Cardiac septum (tissue), 1 donor: ENCODE results near the gene DUOXA2. TPM values are rescaled to one million over a fixed set of nuclear protein-coding genes. Genes with fewer than 3 reads are reported as not detected.
A peak's percentile ranks its signal among the peaks of the same experiment; 100 is the strongest.

Experiments used
- DNase-seq: peaks from one replicate; pipeline ENCODE4 v3.0.0-alpha.2; 2020; ENCODE audit warnings: low spot score
- intact Hi-C: fragments of 100-400 bp; cut with DNase I; formaldehyde crosslinking; loops from one replicate; pipeline ENCODE4 v1.14.0; 2022
- total RNA-seq: library from RNA; stranded (reverse); fragmentation: NEBNext Ultra II Directional; extraction: Animal tissue kit (Norgen Biotek cat#: 25700); gene quantifications from one replicate; pipeline ENCODE4 v1.2.1, GENCODE V29; 2021
- donor health status: DM: no; HTN: no; CAD: no.

DUOXA2 gene
- total RNA-seq, 1 donor from 2014 or later: not detected

GRCh38 chr15:45149060-45149459, 34.9 kb downstream of the DUOXA2 start:
- no peak for DNase-seq
- intact Hi-C loops: no loop called here

DNA sequence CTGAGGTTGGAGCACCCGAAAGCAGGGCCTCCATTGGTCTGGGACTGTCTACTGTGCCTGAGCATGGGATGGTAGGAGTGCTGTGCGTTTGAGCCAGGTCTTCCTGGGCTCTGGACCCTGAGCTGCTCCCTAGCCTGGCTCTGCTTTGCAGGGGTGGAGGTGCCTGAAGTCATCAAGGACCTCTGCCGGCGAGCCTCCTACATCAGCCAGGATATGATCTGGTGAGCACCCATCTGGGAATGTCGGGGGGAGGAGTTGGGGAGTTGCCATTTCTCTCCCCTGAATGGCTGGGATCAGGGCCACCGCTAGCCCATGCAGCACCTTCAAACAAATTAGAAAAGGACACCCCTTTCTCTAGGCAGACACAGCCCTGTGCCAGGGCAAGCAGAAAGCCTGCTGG, 36.4 kb downstream of the DUOXA2 start:
- intact Hi-C loops: no loop called here
- DNase-seq: no peak

- intact Hi-C loops: no loop called here
- no peak for DNase-seq
Measured at GRCh38 chr15:45150997-45151396, 36.9 kb downstream of the DUOXA2 start.

GRCh38 chr15:45151998-45152828, 38.1 kb downstream of the DUOXA2 start:
- DNase-seq: no peak
- intact Hi-C loops: no loop called here

- DNase-seq: no peak
- intact Hi-C loops: no loop called here
Measured at GRCh38 chr15:45155739-45156138, 41.6 kb downstream of the DUOXA2 start.

DNA sequence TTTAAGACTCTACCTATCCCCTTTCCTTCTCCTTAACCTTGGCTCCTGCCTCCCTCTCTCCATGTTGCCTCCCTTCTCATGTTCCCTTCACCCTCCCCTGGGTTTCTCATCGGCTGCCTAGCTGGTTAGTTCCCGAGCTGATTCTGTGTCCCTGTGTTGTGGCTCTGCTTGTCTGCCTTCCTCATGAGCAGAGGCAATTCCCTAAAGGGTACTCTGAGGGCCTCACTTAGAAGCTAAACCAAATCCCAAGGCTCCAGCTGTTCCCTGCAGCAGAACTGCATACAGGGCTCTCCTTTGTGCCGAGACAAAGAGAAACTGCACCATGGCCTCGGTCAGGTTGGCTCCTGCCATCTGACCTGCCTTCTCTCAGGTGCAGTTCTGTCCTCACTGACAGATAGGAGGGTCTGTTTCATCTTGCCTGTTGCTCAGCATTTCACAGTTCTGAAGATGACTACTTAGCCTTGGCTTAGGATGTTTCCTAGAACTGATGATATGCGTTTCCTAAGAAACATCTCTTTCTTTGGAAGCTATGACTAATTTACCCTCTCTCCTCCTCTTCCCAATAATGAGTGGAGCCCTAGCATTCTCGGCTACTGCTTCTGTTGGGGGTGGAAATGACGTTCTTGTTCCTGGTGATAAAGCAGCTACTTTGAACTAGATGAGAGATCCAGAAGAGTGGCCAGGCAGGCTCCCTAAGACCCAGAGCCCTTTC, 42.8 kb downstream of the DUOXA2 start:
- no peak for DNase-seq
- intact Hi-C loops: no loop called here

- no peak for DNase-seq
- intact Hi-C loops: no loop called here
Measured at GRCh38 chr15:45157974-45158373, 43.8 kb downstream of the DUOXA2 start.

- intact Hi-C loops: no loop called here
- no peak for DNase-seq
Measured at GRCh38 chr15:45161666-45162065, 47.5 kb downstream of the DUOXA2 start.

DNA sequence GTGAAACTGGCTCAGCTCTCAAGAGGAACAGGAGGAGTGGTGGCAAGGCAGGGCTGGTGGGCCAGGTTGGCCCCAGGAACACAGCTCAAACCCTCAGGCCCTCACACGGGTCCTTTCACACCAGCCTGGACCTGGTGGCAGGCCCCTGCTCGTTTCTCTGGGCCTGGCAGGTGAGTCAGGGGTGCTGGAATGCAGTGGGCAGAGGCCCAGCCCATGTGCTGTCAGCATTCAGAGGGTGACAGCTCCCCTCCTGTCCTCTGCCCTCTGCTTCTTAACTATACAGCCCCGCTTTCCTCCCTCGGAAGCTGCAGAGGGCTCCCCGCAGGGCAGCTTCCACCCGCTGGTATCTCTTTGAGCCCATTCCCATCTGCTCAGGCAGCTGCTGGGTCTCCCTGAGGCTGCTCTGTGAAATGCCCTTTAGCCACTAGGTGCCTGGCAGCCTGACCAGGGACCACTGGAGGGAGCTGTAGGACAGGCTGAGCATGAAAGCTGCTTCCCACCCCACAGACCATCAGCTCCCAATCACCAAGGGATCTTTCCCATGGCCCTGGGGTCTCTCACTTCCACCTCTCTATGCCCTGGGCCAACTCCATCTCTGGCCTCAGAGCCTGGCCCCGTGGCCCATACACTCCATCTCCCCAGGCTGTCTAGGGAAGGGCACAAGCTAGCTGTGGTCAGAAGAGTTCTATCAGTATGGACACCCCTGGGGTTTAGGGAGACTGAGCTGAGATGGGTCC, 48.8 kb downstream of the DUOXA2 start:
- intact Hi-C loops: no loop called here

DNA sequence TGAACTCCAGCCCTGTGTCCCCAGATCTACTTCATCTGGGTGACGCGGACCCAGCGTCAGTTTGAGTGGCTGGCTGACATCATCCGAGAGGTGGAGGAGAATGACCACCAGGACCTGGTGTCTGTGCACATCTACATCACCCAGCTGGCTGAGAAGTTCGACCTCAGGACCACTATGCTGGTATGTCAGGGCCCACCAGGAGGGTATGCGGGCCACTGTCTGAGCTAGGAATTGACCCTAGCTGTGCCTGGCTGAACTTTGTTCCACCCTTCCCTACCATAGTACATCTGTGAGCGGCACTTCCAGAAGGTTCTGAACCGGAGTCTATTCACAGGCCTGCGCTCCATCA, 49.4 kb downstream of the DUOXA2 start:
- no peak for DNase-seq
- intact Hi-C loops: no loop called here

More for the DNA sequence above, 48.8 kb downstream of the DUOXA2 start:
- DNase-seq: peak; percentile 87

DNA sequence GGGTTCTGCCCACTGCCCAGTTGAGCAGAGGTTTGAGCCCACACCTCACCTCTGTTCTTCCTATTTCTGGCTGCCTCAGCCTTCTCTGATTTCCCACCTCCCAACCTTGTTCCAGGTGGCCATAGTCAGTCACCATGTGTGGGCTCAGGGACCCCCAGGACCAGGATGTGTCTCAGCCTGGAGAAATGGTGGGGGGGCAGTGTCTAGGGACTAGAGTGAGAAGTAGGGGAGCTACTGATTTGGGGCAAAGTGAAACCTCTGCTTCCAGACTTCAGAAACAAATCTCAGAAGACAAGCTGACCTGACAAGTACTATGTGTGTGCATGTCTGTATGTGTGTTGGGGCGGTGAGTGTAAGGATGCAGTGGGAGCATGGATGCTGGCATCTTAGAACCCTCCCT, 50.8 kb downstream of the DUOXA2 start:
- intact Hi-C loops: loop anchor here (2.0 kb wide), 1 partner anchor 292 kb away; no protein-coding TSS in a partner anchor

GRCh38 chr15:45165536-45165935, 51.4 kb downstream of the DUOXA2 start:
- intact Hi-C loops: loop anchor here (2.0 kb wide), 1 partner anchor 291 kb away; no protein-coding TSS in a partner anchor
- no peak for DNase-seq

More for the DNA sequence above, 50.8 kb downstream of the DUOXA2 start:
- DNase-seq: no peak

- intact Hi-C loops: loop anchor here (1.0 to 2.0 kb wide), 2 partner anchors 31 to 236 kb away; a partner anchor contains a TSS
- peak; percentile 93 for DNase-seq
Measured at GRCh38 chr15:45166834-45167630, 52.9 kb downstream of the DUOXA2 start.

DNA sequence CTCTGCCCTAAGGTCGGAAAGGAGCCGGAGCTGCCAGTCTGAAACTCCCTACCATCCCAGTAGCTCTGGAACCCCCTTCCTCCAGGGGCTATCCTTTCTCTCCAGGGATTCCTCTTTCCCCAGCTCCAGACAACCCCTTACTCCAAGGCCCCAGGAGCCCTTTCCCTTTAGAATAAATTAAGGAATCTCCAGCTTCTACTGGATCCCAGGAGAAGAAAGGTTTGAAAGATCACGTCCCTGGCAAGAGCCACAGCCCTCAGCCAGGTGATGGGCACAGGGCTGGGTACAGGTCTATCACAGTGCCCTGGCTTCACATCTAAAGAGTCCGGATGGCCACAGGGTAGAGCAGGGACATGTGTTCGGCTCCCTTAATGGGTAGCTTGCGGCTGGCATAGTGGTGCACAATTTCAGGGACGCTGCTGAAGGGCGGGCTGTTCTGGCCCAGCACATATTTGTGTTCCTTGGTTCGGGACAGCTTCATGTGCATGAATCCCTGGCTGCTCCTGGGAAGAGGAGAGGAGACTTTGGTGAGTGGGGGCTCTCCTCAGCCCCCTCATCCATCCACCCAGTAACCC, 53.6 kb downstream of the DUOXA2 start:
- no peak for DNase-seq
- intact Hi-C loops: loop anchor here (1.0 to 2.0 kb wide), 2 partner anchors 31 to 235 kb away; a partner anchor contains a TSS

Other genes starting within 250 kb of the DUOXA2 start
- not detected for gene TERB2, start 157.6 kb upstream of the DUOXA2 start, total RNA-seq
- gene SORD, start 91.1 kb upstream of the DUOXA2 start, total RNA-seq: 4.9 TPM
- gene DUOX2, start 154 bp upstream of the DUOXA2 start, total RNA-seq: 0.19 TPM
- gene DUOXA1, start 15.6 kb downstream of the DUOXA2 start, total RNA-seq: 0.73 TPM
- gene DUOX1, start 15.7 kb downstream of the DUOXA2 start, total RNA-seq: 0.59 TPM
- 4.2 TPM for gene SHF, start 73.6 kb downstream of the DUOXA2 start, total RNA-seq
- not detected for gene SLC28A2, start 137.9 kb downstream of the DUOXA2 start, total RNA-seq